Activated CD8-positive, alpha-beta T cell treated with anti-CD3 and anti-CD28 coated beads, Interleukin-2, amount 10 ng/mL, durations not matched to agents 7 days and 5 days (primary cell): ENCODE measurements around the gene VRTN. TPM values are rescaled to one million over a fixed set of nuclear protein-coding genes. Genes with fewer than 3 reads are reported as not detected.
"Not testable (repeated sequence)": the region's sequence is repeated elsewhere in the genome, so short reads cannot be mapped to it uniquely, and the experiment has no call there.

ENCODE experiments used
- ATAC-seq: fragments of 150-1000 bp; cut with Tn5 transposase; one replicate; pipeline ENCODE4 v1.10.0; 2021; ENCODE audit warnings: moderate library complexity
- CTCF ChIA-PET: fragments of 350-600 bp; sonication (Branson Sonifier 250); formaldehyde crosslinking; loops from one replicate; lab custom pipeline; 2021; ENCODE audit warnings: antibody characterized with exemption; lab: Charles Lee
- POLR2A ChIA-PET: fragments of 350-600 bp; sonication (Branson Sonifier 250); formaldehyde crosslinking; loops from one replicate; lab custom pipeline; 2021; ENCODE audit warnings: antibody characterized with exemption; lab: Charles Lee
- DNase-seq: peaks from one replicate; pipeline ENCODE4 v3.0.0-alpha.2; 2020
- H3K27ac Mint-ChIP-seq: one replicate; pipeline ENCODE4 v1.8.0; 2021; ENCODE audit warnings: mild to moderate bottlenecking, mixed read lengths
- H3K27me3 Mint-ChIP-seq: one replicate; pipeline ENCODE4 v1.8.0; 2021; ENCODE audit warnings: low read depth, mixed read lengths
- H3K36me3 Mint-ChIP-seq: one replicate; pipeline ENCODE4 v1.8.0; 2021; ENCODE audit warnings: low read depth, mixed read lengths
- H3K4me1 Mint-ChIP-seq: one replicate; pipeline ENCODE4 v1.8.0; 2021; ENCODE audit warnings: low read depth, mixed read lengths
- H3K4me3 Mint-ChIP-seq: one replicate; pipeline ENCODE4 v1.8.0; 2021; ENCODE audit warnings: mild to moderate bottlenecking, mixed read lengths
- H3K9me3 Mint-ChIP-seq: one replicate; pipeline ENCODE4 v1.8.0; 2022; ENCODE audit warnings: mixed read lengths; ENCODE audit not compliant: insufficient read depth
- total RNA-seq, 2 experiments: library from RNA; stranded (reverse); gene quantifications; one replicate each; pipeline ENCODE4 v1.2.3, GENCODE V29; 2021

Gene VRTN
- total RNA-seq, 2 experiments from 2014 or later = not detected

- DNase-seq (no peak), ATAC-seq (no peak)
- ChIA-PET CTCF (no interaction called here), POLR2A (no interaction called here)
- Mint-ChIP-seq H3K4me3 (no peak overlapping the region), H3K9me3 (no peaks in the 10 kb centered on the region), H3K27ac (no peak overlapping the region), H3K27me3 (no peaks in the 10 kb centered on the region), H3K36me3 (no peaks in the 10 kb centered on the region), H3K4me1 (no peaks in the 10 kb centered on the region)
Observed at GRCh38 chr14:74314576-74314975, 33.7 kb upstream of the VRTN start.

GRCh38 chr14:74324931-74325361 is 23.3 kb upstream of the VRTN start:
- no peak for DNase-seq
- no peaks in the 10 kb centered on the region for H3K9me3 Mint-ChIP-seq
- ATAC-seq = no peak
- H3K4me1 Mint-ChIP-seq = no peaks in the 10 kb centered on the region
- H3K4me3 Mint-ChIP-seq = no peak overlapping the region
- CTCF ChIA-PET = interaction anchor here (1.0 to 1.5 kb wide), 5 partner anchors 11 to 295 kb away, joined by 3 read pairs; no protein-coding TSS in a partner anchor
- peaks cover 15% of the 10 kb centered on the region for H3K27me3 Mint-ChIP-seq
- POLR2A ChIA-PET = no interaction called here
- no peak overlapping the region for H3K27ac Mint-ChIP-seq
- no peaks in the 10 kb centered on the region for H3K36me3 Mint-ChIP-seq

GRCh38 chr14:74325446-74325845 is 22.8 kb upstream of the VRTN start:
- Mint-ChIP-seq H3K36me3 (no peaks in the 10 kb centered on the region), H3K9me3 (no peaks in the 10 kb centered on the region), H3K27ac (no peak overlapping the region), H3K4me1 (no peaks in the 10 kb centered on the region), H3K27me3 (peaks cover 15% of the 10 kb centered on the region), H3K4me3 (no peak overlapping the region)
- ATAC-seq = no peak
- ChIA-PET POLR2A (no interaction called here), CTCF (interaction anchor here (1.0 to 1.5 kb wide), 4 partner anchors 12 to 294 kb away, joined by 3 read pairs; no protein-coding TSS in a partner anchor)
- no peak for DNase-seq

- POLR2A ChIA-PET = no interaction called here
- Mint-ChIP-seq H3K4me3 (no peak overlapping the region), H3K4me1 (no peaks in the 10 kb centered on the region), H3K27ac (no peak overlapping the region), H3K36me3 (no peaks in the 10 kb centered on the region), H3K9me3 (no peaks in the 10 kb centered on the region), H3K27me3 (peaks cover 11% of the 10 kb centered on the region)
- CTCF ChIA-PET = interaction anchor here (1.3 to 1.5 kb wide), 2 partner anchors 24 to 73 kb away, joined by 3 read pairs; no protein-coding TSS in a partner anchor
- DNase-seq = no peak
- no peak for ATAC-seq
Observed at GRCh38 chr14:74326369-74327152, 21.7 kb upstream of the VRTN start.

GRCh38 chr14:74329950-74330552 is 18.2 kb upstream of the VRTN start:
- H3K9me3 Mint-ChIP-seq, H3K36me3 Mint-ChIP-seq, CTCF ChIA-PET, ATAC-seq, H3K27ac Mint-ChIP-seq, POLR2A ChIA-PET, DNase-seq, H3K4me1 Mint-ChIP-seq, H3K4me3 Mint-ChIP-seq, H3K27me3 Mint-ChIP-seq: not testable (repeated sequence)

- ATAC-seq (no peak), DNase-seq (no peak)
- H3K4me1 Mint-ChIP-seq = no peaks in the 10 kb centered on the region
- ChIA-PET CTCF (no interaction called here), POLR2A (no interaction called here)
- no peaks in the 10 kb centered on the region for H3K36me3 Mint-ChIP-seq
- peaks cover 3% of the 10 kb centered on the region for H3K27me3 Mint-ChIP-seq
- no peak overlapping the region for H3K4me3 Mint-ChIP-seq
- no peaks in the 10 kb centered on the region for H3K9me3 Mint-ChIP-seq
- H3K27ac Mint-ChIP-seq = no peak overlapping the region
Observed at GRCh38 chr14:74333909-74334308, 14.4 kb upstream of the VRTN start.

- Mint-ChIP-seq H3K27ac (no peak overlapping the region), H3K4me1 (no peaks in the 10 kb centered on the region), H3K36me3 (no peaks in the 10 kb centered on the region), H3K9me3 (no peaks in the 10 kb centered on the region), H3K27me3 (peaks cover 14% of the 10 kb centered on the region), H3K4me3 (no peak overlapping the region)
- DNase-seq = no peak
- ChIA-PET CTCF (no interaction called here), POLR2A (no interaction called here)
- no peak for ATAC-seq
Observed at GRCh38 chr14:74346341-74346740, 1.9 kb upstream of the VRTN start.

- DNase-seq = no peak
- no peak overlapping the region for H3K4me3 Mint-ChIP-seq
- peaks cover 14% of the 10 kb centered on the region for H3K27me3 Mint-ChIP-seq
- ChIA-PET POLR2A (interaction anchor here (0.6 kb wide), 1 partner anchor 64 kb away, joined by 3 read pairs; no protein-coding TSS in a partner anchor), CTCF (interaction anchor here (1.5 kb wide), 1 partner anchor 24 kb away, joined by 5 read pairs; no protein-coding TSS in a partner anchor)
- H3K27ac Mint-ChIP-seq = no peak overlapping the region
- no peaks in the 10 kb centered on the region for H3K9me3 Mint-ChIP-seq
- H3K4me1 Mint-ChIP-seq = no peaks in the 10 kb centered on the region
- no peaks in the 10 kb centered on the region for H3K36me3 Mint-ChIP-seq
- no peak for ATAC-seq
Observed at GRCh38 chr14:74347097-74347794, 1.0 kb upstream of the VRTN start.

- no peak for DNase-seq
- no peak overlapping the region for H3K27ac Mint-ChIP-seq
- no peak for ATAC-seq
- CTCF ChIA-PET = interaction anchor here (0.6 to 1.5 kb wide), 3 partner anchors 14 to 50 kb away, joined by 3 to 5 read pairs (median 3); no protein-coding TSS in a partner anchor
- no peaks in the 10 kb centered on the region for H3K4me1 Mint-ChIP-seq
- H3K4me3 Mint-ChIP-seq = no peak overlapping the region
- H3K36me3 Mint-ChIP-seq = no peaks in the 10 kb centered on the region
- H3K9me3 Mint-ChIP-seq = no peaks in the 10 kb centered on the region
- peaks cover 14% of the 10 kb centered on the region for H3K27me3 Mint-ChIP-seq
- POLR2A ChIA-PET = interaction anchor here (0.5 to 0.6 kb wide), 2 partner anchors 64 to 303 kb away, joined by 3 read pairs; no protein-coding TSS in a partner anchor
Observed at GRCh38 chr14:74347795-74348100, 523 bp upstream of the VRTN start.

- POLR2A ChIA-PET = no interaction called here
- no peak overlapping the region for H3K4me3 Mint-ChIP-seq
- H3K27me3 Mint-ChIP-seq = peaks cover 14% of the 10 kb centered on the region
- H3K9me3 Mint-ChIP-seq = no peaks in the 10 kb centered on the region
- ATAC-seq = no peak
- H3K36me3 Mint-ChIP-seq = no peaks in the 10 kb centered on the region
- no peak overlapping the region for H3K27ac Mint-ChIP-seq
- H3K4me1 Mint-ChIP-seq = no peaks in the 10 kb centered on the region
- no peak for DNase-seq
- CTCF ChIA-PET = interaction anchor here (1.0 to 1.5 kb wide), 2 partner anchors 13 to 25 kb away, joined by 3 to 5 read pairs; no protein-coding TSS in a partner anchor
Observed at GRCh38 chr14:74348735-74349463, 628 bp downstream of the VRTN start.

GRCh38 chr14:74349757-74350156 is 1.5 kb downstream of the VRTN start:
- DNase-seq = no peak
- Mint-ChIP-seq H3K9me3 (no peaks in the 10 kb centered on the region), H3K4me1 (no peaks in the 10 kb centered on the region), H3K36me3 (no peaks in the 10 kb centered on the region), H3K27ac (no peak overlapping the region), H3K27me3 (peaks cover 14% of the 10 kb centered on the region), H3K4me3 (no peak overlapping the region)
- POLR2A ChIA-PET = no interaction called here
- ATAC-seq = no peak
- CTCF ChIA-PET = interaction anchor here (1.3 kb wide), 1 partner anchor 24 kb away, joined by 3 read pairs; no protein-coding TSS in a partner anchor
